ENCODE results near the gene RAI1. TPM values are rescaled to one million over a fixed set of nuclear protein-coding genes. Genes with fewer than 3 reads are reported as not detected.
A peak's percentile ranks its signal among the peaks of the same experiment; 100 is the strongest.

Gene RAI1
- total and polyA plus RNA-seq, 2 of the 13 experiments (the other 11 are each of a cell fraction or from before 2014, with no cell fraction given), result 3.4 to 5.2 TPM

DNA sequence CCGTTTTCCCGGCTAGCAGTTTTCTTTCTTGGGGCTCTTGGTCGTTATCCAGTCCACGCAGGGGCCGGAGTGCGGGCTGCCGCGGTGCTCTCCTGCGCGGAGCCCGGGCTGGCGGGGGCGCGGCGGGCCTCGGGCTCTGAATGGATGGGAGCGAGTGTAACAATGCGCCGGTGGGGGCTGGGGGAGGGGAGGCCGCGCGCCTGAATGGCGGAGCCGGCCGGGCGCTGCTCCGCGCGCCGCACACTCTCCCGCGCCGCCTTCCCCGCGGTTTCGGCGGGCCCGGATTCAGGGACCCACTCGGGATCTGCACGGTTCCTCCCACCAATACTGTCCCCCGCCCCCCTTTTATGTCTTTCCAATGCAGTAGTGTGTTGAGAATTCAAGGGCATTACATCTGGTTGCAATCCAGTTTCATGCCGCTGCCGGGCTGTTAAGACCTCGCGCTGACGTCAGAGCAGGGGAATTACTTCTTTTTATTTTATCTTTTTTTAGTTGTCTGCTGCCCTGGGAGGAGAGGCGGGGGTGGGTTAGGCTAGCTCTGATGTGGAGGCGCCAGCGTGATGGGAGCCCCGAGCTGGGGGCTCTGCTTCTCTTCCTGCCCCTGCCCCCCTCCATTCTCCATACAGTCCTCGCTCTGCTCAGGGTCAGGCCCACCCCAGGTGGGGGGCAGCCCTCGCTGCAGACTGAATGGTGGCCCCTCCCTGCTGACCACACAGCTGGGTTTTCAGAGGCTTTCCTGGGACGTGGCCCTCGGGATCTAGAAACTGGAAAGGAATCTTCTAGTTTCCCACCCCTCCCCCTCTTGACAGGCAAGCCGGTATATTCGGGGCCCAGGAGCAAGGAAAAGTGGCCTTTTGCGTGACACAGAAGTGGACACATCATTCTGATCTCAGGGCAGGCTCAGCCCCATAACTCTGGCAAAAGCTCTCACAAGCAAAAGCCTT, 1.8 kb downstream of the RAI1 start (continued):
- TF ChIP-seq, protein P1, sequence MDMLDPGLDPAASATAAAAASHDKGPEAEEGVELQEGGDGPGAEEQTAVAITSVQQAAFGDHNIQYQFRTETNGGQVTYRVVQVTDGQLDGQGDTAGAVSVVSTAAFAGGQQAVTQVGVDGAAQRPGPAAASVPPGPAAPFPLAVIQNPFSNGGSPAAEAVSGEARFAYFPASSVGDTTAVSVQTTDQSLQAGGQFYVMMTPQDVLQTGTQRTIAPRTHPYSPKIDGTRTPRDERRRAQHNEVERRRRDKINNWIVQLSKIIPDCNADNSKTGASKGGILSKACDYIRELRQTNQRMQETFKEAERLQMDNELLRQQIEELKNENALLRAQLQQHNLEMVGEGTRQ (IDR thresholded peaks at IDR 0.05; ENCODE audit: low read depth, low read length), result no peak
- TF ChIP-seq, protein P1 (CRISPR knock-in tag; IDR thresholded peaks at IDR 0.05; ENCODE audit: borderline replicate concordance), result no peak
- TF ChIP-seq ZFP90 (CRISPR knock-in tag; IDR thresholded peaks at IDR 0.05; ENCODE audit: borderline replicate concordance) (no peak), ERF (CRISPR knock-in tag; IDR thresholded peaks at IDR 0.05) (peak; percentile 5; the same call in 1 of the 2 replicates), CEBPB (IDR thresholded peaks at IDR 0.05; ENCODE audit: borderline replicate concordance, low read depth, low read length) (no peak), ZNF83 (CRISPR knock-in tag; IDR thresholded peaks at IDR 0.05; ENCODE audit: borderline replicate concordance) (no peak), REPIN1 (CRISPR knock-in tag; IDR thresholded peaks at IDR 0.05; ENCODE audit: borderline replicate concordance, low read depth) (no peak)
- TF ChIP-seq, protein P2, sequence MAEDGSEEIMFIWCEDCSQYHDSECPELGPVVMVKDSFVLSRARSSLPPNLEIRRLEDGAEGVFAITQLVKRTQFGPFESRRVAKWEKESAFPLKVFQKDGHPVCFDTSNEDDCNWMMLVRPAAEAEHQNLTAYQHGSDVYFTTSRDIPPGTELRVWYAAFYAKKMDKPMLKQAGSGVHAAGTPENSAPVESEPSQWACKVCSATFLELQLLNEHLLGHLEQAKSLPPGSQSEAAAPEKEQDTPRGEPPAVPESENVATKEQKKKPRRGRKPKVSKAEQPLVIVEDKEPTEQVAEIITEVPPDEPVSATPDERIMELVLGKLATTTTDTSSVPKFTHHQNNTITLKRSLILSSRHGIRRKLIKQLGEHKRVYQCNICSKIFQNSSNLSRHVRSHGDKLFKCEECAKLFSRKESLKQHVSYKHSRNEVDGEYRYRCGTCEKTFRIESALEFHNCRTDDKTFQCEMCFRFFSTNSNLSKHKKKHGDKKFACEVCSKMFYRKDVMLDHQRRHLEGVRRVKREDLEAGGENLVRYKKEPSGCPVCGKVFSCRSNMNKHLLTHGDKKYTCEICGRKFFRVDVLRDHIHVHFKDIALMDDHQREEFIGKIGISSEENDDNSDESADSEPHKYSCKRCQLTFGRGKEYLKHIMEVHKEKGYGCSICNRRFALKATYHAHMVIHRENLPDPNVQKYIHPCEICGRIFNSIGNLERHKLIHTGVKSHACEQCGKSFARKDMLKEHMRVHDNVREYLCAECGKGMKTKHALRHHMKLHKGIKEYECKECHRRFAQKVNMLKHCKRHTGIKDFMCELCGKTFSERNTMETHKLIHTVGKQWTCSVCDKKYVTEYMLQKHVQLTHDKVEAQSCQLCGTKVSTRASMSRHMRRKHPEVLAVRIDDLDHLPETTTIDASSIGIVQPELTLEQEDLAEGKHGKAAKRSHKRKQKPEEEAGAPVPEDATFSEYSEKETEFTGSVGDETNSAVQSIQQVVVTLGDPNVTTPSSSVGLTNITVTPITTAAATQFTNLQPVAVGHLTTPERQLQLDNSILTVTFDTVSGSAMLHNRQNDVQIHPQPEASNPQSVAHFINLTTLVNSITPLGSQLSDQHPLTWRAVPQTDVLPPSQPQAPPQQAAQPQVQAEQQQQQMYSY (CRISPR knock-in tag; IDR thresholded peaks at IDR 0.05), result no peak
- TF ChIP-seq, protein P3, sequence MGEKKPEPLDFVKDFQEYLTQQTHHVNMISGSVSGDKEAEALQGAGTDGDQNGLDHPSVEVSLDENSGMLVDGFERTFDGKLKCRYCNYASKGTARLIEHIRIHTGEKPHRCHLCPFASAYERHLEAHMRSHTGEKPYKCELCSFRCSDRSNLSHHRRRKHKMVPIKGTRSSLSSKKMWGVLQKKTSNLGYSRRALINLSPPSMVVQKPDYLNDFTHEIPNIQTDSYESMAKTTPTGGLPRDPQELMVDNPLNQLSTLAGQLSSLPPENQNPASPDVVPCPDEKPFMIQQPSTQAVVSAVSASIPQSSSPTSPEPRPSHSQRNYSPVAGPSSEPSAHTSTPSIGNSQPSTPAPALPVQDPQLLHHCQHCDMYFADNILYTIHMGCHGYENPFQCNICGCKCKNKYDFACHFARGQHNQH (CRISPR knock-in tag; IDR thresholded peaks at IDR 0.05), result no peak
- TF ChIP-seq, protein P4, sequence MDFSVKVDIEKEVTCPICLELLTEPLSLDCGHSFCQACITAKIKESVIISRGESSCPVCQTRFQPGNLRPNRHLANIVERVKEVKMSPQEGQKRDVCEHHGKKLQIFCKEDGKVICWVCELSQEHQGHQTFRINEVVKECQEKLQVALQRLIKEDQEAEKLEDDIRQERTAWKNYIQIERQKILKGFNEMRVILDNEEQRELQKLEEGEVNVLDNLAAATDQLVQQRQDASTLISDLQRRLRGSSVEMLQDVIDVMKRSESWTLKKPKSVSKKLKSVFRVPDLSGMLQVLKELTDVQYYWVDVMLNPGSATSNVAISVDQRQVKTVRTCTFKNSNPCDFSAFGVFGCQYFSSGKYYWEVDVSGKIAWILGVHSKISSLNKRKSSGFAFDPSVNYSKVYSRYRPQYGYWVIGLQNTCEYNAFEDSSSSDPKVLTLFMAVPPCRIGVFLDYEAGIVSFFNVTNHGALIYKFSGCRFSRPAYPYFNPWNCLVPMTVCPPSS (IDR thresholded peaks at IDR 0.05), result no peak
- TF ChIP-seq, protein P5, sequence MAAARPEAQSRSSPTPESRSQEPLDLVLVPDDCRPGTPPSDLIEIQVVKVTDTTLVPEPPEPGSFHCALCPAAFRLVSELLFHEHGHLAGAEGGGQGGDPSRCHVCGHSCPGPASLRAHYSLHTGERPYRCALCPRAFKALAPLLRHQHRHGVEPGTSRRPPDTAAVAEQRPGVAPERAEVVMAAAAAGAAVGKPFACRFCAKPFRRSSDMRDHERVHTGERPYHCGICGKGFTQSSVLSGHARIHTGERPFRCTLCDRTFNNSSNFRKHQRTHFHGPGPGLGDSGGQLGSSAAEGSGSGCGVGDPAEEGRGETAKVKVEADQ (CRISPR knock-in tag; IDR thresholded peaks at IDR 0.05; ENCODE audit: borderline replicate concordance), result 0 out of 2 replicates have a peak, but pooled peaks have one; percentile 72
- TF ChIP-seq, protein P6, sequence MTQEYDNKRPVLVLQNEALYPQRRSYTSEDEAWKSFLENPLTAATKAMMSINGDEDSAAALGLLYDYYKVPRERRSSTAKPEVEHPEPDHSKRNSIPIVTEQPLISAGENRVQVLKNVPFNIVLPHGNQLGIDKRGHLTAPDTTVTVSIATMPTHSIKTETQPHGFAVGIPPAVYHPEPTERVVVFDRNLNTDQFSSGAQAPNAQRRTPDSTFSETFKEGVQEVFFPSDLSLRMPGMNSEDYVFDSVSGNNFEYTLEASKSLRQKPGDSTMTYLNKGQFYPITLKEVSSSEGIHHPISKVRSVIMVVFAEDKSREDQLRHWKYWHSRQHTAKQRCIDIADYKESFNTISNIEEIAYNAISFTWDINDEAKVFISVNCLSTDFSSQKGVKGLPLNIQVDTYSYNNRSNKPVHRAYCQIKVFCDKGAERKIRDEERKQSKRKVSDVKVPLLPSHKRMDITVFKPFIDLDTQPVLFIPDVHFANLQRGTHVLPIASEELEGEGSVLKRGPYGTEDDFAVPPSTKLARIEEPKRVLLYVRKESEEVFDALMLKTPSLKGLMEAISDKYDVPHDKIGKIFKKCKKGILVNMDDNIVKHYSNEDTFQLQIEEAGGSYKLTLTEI (CRISPR knock-in tag; conservative IDR thresholded peaks at IDR 0.05), result no peak
- TF ChIP-seq, protein P7, sequence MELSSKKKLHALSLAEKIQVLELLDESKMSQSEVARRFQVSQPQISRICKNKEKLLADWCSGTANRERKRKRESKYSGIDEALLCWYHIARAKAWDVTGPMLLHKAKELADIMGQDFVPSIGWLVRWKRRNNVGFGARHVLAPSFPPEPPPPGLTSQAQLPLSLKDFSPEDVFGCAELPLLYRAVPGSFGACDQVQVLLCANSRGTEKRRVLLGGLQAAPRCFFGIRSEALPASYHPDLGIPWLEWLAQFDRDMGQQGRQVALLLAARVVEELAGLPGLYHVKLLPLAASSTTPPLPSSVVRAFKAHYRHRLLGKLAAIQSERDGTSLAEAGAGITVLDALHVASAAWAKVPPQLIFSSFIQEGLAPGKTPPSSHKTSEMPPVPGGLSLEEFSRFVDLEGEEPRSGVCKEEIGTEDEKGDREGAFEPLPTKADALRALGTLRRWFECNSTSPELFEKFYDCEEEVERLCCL (CRISPR knock-in tag; IDR thresholded peaks at IDR 0.05; ENCODE audit: borderline replicate concordance), result no peak

Measured in HepG2 (cell line).